ENCODE data around the gene TNFRSF18. TPM values are rescaled to one million over a fixed set of nuclear protein-coding genes. Genes with fewer than 3 reads are reported as not detected.

The TNFRSF18 gene
- total and polyA plus RNA-seq, 4 donors: 1.0 to 1.3 (median 1.1) TPM; not detected in 1

DNA sequence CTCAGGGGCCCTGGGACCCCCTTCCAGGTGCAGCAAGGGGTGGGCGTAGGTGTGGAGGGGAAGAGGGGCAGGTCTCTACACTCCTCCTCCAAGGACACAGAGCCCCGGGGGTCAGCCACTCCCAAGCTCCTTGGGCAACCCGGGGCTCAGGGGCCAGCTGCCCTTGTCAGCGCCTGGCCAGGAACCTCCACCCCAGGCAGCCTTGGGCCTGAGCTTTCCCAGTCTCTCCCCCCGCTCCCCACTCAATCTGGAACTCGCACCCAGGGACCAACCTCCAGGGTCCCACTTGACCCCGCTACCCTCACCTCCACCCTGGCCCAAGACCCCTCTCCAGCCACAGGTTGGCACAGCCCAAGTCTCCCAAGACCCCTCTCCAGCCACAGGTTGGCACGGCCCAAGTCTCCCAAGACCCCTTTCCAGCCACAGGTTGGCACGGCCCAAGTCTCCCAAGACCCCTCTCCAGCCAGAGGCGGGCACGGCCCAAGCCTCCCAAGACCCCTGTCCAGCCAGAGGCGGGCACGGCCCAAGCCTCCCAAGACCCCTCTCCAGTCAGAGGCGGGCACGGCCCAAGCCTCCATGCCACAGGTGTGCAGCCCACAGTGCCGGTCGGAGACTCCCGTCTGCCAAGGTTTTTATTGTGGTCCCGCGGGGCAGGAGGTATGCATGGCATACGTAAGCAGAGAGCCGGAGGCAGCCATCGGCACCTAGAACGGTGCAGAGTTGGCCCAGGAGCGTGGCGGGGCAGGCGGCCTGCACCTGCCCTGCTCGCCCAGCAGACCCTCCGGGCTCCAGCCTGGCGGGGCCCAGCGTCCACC lies 4.5 kb upstream of the TNFRSF18 start:
- no peaks in the 10 kb centered on the region for H3K9me3 ChIP-seq (ENCODE audit: control insufficient read depth, low read length)
- H3K27me3 ChIP-seq (ENCODE audit: control insufficient read depth in 1 of 2, insufficient read depth in 2 of 2, low read length in 1 of 2): no peaks in the 10 kb centered on the region
- DNase-seq: peak; percentile 37 to 70
- H3K4me1 ChIP-seq (ENCODE audit: control insufficient read depth in 1 of 2, insufficient read depth in 2 of 2, low read length in 2 of 2): no peaks in the 10 kb centered on the region
- intact Hi-C loops (cut with DNase I): no loop called here
- H3K4me3 ChIP-seq (ENCODE audit: low read length in 2 of 2): no peak overlapping the region
- H3K27ac ChIP-seq (ENCODE audit: low read depth in 1 of 2, low read length in 2 of 2): no peak overlapping the region
- WGBS, 2 donors: 91% methylated on average over 29 to 31 of the region's 31 CpGs
- no peaks in the 10 kb centered on the region for H3K36me3 ChIP-seq (ENCODE audit: control insufficient read depth in 1 of 2, insufficient read depth in 2 of 2, low read length in 1 of 2)
- ATAC-seq (ENCODE audit: low FRiP score): no peak

DNA sequence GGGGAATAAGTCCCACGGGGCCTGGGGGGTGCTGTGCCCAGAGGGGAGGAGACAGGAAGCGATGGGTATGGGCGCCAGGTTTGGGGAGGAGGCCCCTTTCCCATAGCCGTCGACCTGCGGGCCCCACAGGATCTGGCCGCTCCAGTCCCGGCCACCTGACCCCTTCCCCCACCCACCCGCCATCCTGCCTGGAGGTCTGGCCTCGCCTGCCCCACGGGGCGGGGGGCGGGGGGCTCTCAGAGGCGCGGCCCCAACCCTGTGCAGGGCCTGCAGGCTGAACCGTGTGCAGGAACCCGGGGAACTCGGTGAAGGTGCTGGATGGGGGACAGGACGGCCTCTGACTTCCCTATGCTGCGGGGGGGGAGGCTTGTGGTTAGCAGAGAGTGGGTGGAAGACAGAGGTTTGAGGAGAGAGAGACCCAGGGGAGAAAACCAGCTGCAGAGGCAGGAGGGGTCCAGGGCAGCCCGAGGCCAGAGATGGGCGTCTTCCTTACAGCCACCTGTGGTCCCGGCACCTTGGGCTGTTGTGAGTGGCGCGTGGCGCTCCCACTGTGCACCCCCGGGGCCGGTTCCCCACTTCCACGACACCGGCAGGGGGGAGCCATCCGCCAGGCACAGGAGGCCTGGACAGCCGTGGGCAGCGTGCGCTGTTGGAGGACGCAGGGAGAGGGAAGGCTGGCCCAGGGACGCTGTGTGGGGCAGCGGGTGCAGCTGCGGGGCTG lies 2.5 kb upstream of the TNFRSF18 start:
- H3K9me3 ChIP-seq (ENCODE audit: control insufficient read depth, low read length): no peaks in the 10 kb centered on the region
- 66 to 70% methylated on average over 37 to 38 of the region's 38 CpGs for WGBS, 2 donors
- H3K36me3 ChIP-seq (ENCODE audit: control insufficient read depth in 1 of 2, insufficient read depth in 2 of 2, low read length in 1 of 2): no peaks in the 10 kb centered on the region
- DNase-seq (peak; percentile 45 to 69), ATAC-seq (ENCODE audit: low FRiP score) (no peak)
- no peak overlapping the region for H3K27ac ChIP-seq (ENCODE audit: low read depth in 1 of 2, low read length in 2 of 2)
- intact Hi-C loops (cut with DNase I): no loop called here
- H3K4me1 ChIP-seq (ENCODE audit: control insufficient read depth in 1 of 2, insufficient read depth in 2 of 2, low read length in 2 of 2): no peaks in the 10 kb centered on the region
- H3K27me3 ChIP-seq (ENCODE audit: control insufficient read depth in 1 of 2, insufficient read depth in 2 of 2, low read length in 1 of 2): no peaks in the 10 kb centered on the region
- H3K4me3 ChIP-seq (ENCODE audit: low read length in 2 of 2): no peak overlapping the region

DNA sequence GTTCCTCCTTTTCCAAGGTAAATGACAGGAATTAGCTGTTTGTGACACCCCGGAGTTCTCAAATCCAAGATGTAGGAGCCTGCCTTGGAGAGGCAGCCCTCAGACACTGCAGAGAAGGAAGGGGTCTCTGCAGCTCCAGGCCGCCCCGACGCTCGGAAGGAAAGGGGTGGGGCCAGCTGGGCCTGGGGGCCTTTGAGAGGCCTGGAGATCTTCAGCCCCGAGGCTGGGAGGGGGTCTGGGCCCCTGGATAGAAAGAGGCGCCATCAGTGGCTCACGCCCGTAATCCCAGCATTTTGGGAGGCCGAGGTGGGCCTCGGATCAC lies 1.1 kb upstream of the TNFRSF18 start:
- no peak for ATAC-seq (ENCODE audit: low FRiP score)
- no peaks in the 10 kb centered on the region for H3K9me3 ChIP-seq (ENCODE audit: control insufficient read depth, low read length)
- H3K4me3 ChIP-seq (ENCODE audit: low read length in 2 of 2): no peak overlapping the region
- H3K4me1 ChIP-seq (ENCODE audit: control insufficient read depth in 1 of 2, insufficient read depth in 2 of 2, low read length in 2 of 2): no peaks in the 10 kb centered on the region
- intact Hi-C loops (cut with DNase I): no loop called here
- no peaks in the 10 kb centered on the region for H3K36me3 ChIP-seq (ENCODE audit: control insufficient read depth in 1 of 2, insufficient read depth in 2 of 2, low read length in 1 of 2)
- H3K27ac ChIP-seq (ENCODE audit: low read depth in 1 of 2, low read length in 2 of 2): no peak overlapping the region
- WGBS, 2 donors: 64% methylated on average over 11 of the region's 11 CpGs
- H3K27me3 ChIP-seq (ENCODE audit: control insufficient read depth in 1 of 2, insufficient read depth in 2 of 2, low read length in 1 of 2): no peaks in the 10 kb centered on the region
- DNase-seq: peak; percentile 35 to 70

DNA sequence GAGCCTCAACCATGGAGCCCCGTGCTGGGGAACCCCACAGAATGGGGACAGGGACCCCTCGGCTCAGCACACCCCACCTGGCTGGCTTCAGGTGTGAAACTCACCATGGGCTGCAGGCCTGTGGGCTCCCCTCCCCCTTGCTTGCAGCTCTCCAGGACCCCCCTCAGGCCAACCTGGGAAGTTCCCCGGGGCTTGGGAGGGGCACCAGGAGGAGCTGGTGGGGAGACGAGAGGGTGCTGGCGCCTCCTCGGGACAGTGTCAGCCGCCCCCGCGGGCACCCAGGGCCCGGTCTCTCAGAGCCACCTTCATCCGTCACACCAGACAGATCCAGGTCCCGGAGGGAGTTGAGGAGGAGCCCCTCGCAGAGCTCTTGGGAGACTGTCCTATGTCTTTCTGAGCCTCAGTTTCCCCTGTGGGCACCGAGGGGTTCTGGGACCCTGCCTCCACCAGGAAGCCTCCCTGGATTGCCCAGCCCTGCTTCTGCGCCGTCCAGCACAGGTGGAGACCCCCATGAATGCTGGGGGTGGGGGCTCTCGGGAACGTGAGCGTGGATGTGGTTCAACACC lies 657 bp upstream of the TNFRSF18 start:
- Histone ChIP-seq H3K9me3 (ENCODE audit: control insufficient read depth, low read length) (no peaks in the 10 kb centered on the region), H3K36me3 (ENCODE audit: control insufficient read depth in 1 of 2, insufficient read depth in 2 of 2, low read length in 1 of 2) (no peaks in the 10 kb centered on the region), H3K4me3 (ENCODE audit: low read length in 2 of 2) (no peak overlapping the region), H3K4me1 (ENCODE audit: control insufficient read depth in 1 of 2, insufficient read depth in 2 of 2, low read length in 2 of 2) (no peaks in the 10 kb centered on the region), H3K27me3 (ENCODE audit: control insufficient read depth in 1 of 2, insufficient read depth in 2 of 2, low read length in 1 of 2) (no peaks in the 10 kb centered on the region), H3K27ac (ENCODE audit: low read depth in 1 of 2, low read length in 2 of 2) (no peak overlapping the region)
- intact Hi-C loops (cut with DNase I): no loop called here
- DNase-seq (peak; percentile 41 to 68), ATAC-seq (ENCODE audit: low FRiP score) (no peak)
- WGBS, 2 donors: 53 to 57% methylated on average over 17 to 19 of the region's 19 CpGs

DNA sequence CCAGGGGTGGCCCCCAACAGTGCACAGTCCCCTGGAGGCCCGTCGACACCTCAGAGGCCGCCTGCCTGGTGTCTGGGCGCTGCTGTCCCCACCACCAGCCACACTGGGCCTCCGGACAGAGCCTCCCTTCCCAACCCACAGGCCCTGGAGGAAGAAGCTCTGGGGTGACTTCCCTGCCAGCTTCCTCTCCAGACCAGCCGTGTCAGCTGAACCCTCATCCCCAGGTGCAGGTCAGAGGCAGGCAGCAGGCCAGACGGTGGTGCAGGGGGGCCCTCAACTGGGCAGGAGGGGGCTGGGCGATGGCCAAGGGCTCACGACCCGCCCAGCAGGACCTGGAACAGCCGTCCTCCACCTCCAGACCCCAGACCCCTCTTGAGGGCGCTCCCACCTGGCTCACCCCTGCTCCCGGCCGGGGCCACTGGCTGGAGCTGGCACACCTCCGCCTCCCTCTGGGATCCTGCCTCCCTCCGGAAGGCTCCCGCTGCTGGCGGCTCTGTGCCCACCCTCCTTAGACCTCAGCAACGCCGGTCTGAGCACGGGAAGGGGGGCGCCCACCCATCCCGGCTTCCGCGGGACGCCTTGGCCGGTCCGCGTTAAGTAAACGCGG lies 520 bp downstream of the TNFRSF18 start:
- 31 to 35% methylated on average over 27 to 31 of the region's 31 CpGs for WGBS, 2 donors
- intact Hi-C loops (cut with DNase I): no loop called here
- DNase-seq (peak; percentile 40 to 67), ATAC-seq (ENCODE audit: low FRiP score) (no peak)
- Histone ChIP-seq H3K9me3 (ENCODE audit: control insufficient read depth, low read length) (no peaks in the 10 kb centered on the region), H3K27ac (ENCODE audit: low read depth in 1 of 2, low read length in 2 of 2) (no peak overlapping the region), H3K4me1 (ENCODE audit: control insufficient read depth in 1 of 2, insufficient read depth in 2 of 2, low read length in 2 of 2) (no peaks in the 10 kb centered on the region), H3K36me3 (ENCODE audit: control insufficient read depth in 1 of 2, insufficient read depth in 2 of 2, low read length in 1 of 2) (no peaks in the 10 kb centered on the region), H3K4me3 (ENCODE audit: low read length in 2 of 2) (no peak overlapping the region), H3K27me3 (ENCODE audit: control insufficient read depth in 1 of 2, insufficient read depth in 2 of 2, low read length in 1 of 2) (no peaks in the 10 kb centered on the region)

DNA sequence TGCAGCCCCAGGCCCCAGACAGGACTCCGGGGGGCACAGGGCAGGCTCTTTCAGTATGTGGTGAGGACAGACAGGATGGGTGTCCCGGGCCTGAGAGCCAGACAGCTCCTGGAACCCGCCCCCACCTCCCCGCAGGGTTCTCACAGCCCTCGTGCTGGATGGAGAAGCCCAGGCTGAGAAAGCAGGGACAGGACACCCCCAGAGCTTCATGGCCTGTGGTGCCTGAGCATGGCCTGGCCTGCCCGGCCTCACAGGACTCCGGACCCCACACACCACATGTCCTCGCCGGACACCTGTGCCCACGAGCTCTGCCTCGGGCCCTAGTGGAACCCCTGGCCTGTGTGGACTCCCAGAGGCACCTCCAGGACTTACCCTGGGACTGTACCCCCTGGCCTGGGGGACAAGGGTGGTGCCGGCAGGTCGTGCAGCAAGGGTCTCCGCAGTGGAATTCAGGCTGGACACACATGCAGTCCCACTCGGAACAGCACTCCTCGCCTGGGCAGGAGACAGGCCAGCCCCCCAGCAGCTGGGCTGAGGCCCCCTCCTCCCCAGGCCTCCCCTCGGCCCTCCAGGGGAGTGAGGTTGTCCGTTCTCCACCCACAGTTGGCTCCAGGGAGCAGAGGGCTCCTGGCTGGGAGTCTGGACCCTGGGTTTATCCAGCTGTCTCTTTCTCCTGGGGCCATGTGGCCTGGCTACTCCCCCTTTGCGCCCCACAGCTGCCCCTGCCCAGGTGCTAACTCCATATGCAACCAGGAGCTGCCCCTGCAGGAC lies 1.2 kb downstream of the TNFRSF18 start:
- no peaks in the 10 kb centered on the region for H3K27me3 ChIP-seq (ENCODE audit: control insufficient read depth in 1 of 2, insufficient read depth in 2 of 2, low read length in 1 of 2)
- no peaks in the 10 kb centered on the region for H3K36me3 ChIP-seq (ENCODE audit: control insufficient read depth in 1 of 2, insufficient read depth in 2 of 2, low read length in 1 of 2)
- DNase-seq: peak; percentile 41 to 70
- intact Hi-C loops (cut with DNase I): no loop called here
- no peak overlapping the region for H3K27ac ChIP-seq (ENCODE audit: low read depth in 1 of 2, low read length in 2 of 2)
- 89 to 94% methylated on average over 19 of the region's 19 CpGs for WGBS, 2 donors
- H3K4me1 ChIP-seq (ENCODE audit: control insufficient read depth in 1 of 2, insufficient read depth in 2 of 2, low read length in 2 of 2): no peaks in the 10 kb centered on the region
- no peak for ATAC-seq (ENCODE audit: low FRiP score)
- no peaks in the 10 kb centered on the region for H3K9me3 ChIP-seq (ENCODE audit: control insufficient read depth, low read length)
- H3K4me3 ChIP-seq (ENCODE audit: low read length in 2 of 2): no peak overlapping the region

DNA sequence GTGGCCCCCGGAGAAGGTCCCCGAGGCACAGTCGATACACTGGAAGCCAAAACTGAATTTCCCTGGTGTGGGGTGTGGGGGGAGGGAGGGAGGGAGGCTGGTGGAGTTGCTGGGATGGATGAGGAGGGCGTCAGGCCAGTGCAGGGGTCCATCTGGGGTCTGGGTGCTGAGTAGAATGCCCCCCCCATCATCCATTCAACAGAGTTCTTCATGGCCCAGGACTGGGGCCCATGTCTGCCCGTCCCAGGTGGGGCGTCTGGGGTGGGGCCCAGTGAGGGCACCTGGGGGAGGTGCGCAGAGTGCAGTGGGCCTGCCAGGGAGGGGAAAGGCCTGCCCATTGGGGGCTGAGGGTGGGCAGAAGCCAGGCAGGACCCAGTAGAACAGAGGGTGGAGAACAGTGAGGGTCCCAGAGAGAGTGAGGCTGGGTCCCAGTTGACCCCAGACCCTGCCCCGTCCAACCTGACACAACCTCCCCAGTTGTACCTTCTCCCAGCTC lies 1.9 kb downstream of the TNFRSF18 start:
- DNase-seq (peak; percentile 29 to 30), ATAC-seq (ENCODE audit: low FRiP score) (no peak)
- no peaks in the 10 kb centered on the region for H3K36me3 ChIP-seq (ENCODE audit: control insufficient read depth in 1 of 2, insufficient read depth in 2 of 2, low read length in 1 of 2)
- no peaks in the 10 kb centered on the region for H3K27me3 ChIP-seq (ENCODE audit: control insufficient read depth in 1 of 2, insufficient read depth in 2 of 2, low read length in 1 of 2)
- WGBS, 2 donors: 92 to 93% methylated on average over 8 of the region's 8 CpGs
- no peaks in the 10 kb centered on the region for H3K9me3 ChIP-seq (ENCODE audit: control insufficient read depth, low read length)
- intact Hi-C loops (cut with DNase I): no loop called here
- no peak overlapping the region for H3K27ac ChIP-seq (ENCODE audit: low read depth in 1 of 2, low read length in 2 of 2)
- H3K4me1 ChIP-seq (ENCODE audit: control insufficient read depth in 1 of 2, insufficient read depth in 2 of 2, low read length in 2 of 2): no peaks in the 10 kb centered on the region
- no peak overlapping the region for H3K4me3 ChIP-seq (ENCODE audit: low read length in 2 of 2)
